Measurements from ENCODE around the gene CES3.

Gene CES3

DNA sequence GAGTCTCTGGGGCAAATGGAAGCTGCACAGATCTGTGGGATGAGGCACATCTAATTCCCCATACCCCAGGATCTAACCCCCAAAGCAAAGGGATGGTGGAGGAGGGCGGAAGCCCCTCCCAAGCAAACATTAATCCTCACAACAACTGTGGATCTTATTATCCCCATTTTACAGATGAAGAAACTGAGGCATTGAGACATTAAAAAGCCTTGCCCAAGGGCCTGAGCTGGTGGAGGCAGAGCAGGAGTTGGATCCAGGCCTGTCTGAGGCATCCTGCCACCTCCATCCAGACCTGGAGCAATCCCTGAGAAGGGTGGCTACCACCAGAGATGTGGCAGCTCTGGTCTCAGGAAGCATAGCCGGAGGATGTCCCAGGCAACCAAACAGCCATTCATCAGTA lies 50.2 kb downstream of the CES3 start:
- Histone ChIP-seq H4K20me1 (ENCODE audit: insufficient read depth, low read length) (no peaks in the 10 kb centered on the region), H3K27ac (ENCODE audit: low read length) (no peak overlapping the region), H3K4me2 (ENCODE audit: low read depth, low read length) (no peak overlapping the region), H3F3A (ENCODE audit: insufficient read depth, low read length) (no peaks in the 10 kb centered on the region), H3K4me1 (ENCODE audit: low read length) (no peaks in the 10 kb centered on the region), H2AFZ (ENCODE audit: low read length) (no peak overlapping the region), H3K27me3 (replicated peaks; ENCODE audit: insufficient read depth, low read length) (no peaks in the 10 kb centered on the region), H3K9ac (ENCODE audit: low read length) (no peak overlapping the region), H3K79me2 (ENCODE audit: low read length) (no peaks in the 10 kb centered on the region), H3K36me3 (replicated peaks; ENCODE audit: insufficient read depth, low read length) (no peaks in the 10 kb centered on the region), H3K9me2 (replicated peaks; ENCODE audit: insufficient read depth, low read length) (no peaks in the 10 kb centered on the region), H3K9me3 (replicated peaks; ENCODE audit: insufficient read depth, low read length) (no peaks in the 10 kb centered on the region), H3K4me3 (ENCODE audit: low read length) (no peak overlapping the region)
- DNase-seq = no peak
- TF ChIP-seq, protein P1, sequence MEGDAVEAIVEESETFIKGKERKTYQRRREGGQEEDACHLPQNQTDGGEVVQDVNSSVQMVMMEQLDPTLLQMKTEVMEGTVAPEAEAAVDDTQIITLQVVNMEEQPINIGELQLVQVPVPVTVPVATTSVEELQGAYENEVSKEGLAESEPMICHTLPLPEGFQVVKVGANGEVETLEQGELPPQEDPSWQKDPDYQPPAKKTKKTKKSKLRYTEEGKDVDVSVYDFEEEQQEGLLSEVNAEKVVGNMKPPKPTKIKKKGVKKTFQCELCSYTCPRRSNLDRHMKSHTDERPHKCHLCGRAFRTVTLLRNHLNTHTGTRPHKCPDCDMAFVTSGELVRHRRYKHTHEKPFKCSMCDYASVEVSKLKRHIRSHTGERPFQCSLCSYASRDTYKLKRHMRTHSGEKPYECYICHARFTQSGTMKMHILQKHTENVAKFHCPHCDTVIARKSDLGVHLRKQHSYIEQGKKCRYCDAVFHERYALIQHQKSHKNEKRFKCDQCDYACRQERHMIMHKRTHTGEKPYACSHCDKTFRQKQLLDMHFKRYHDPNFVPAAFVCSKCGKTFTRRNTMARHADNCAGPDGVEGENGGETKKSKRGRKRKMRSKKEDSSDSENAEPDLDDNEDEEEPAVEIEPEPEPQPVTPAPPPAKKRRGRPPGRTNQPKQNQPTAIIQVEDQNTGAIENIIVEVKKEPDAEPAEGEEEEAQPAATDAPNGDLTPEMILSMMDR (IDR thresholded peaks at IDR 0.05; ENCODE audit: low read length) = no peak
- no peak for TF ChIP-seq EZH2 (optimal IDR thresholded peaks at IDR 0.05; ENCODE audit: low read depth, low read length)
- TF ChIP-seq EZH2phosphoT487 (IDR thresholded peaks at IDR 0.05; ENCODE audit: low read length) = no peak

DNA sequence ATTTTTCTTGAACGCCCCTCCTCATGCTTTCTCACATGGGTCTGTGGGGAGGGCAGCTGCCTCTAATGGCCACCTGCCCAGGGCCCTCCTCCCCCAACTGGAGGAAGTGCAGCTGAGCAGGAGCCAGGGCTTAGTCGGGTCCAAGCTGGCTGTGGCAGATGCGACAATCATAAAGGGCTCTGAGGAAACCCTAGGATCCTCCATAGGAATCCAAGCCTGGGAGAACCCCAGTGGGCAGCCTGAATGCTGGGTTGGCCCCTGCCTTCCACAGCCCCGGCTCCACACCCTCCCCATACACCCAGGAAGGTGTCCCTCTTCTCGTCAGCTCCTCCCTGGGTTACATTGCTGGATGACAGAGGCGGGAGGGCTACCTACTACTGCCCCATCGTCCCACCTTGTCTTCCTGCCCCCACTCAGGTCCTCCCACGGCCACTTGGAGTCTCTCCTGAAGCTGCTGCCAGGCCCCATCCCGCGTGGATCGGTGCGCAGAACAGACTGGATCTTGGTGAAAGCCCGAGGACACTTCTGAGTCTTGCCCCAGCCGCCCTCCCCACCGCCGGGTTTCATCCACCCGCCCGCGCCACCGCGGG lies 52.3 kb downstream of the CES3 start:
- no peaks in the 10 kb centered on the region for H4K20me1 ChIP-seq (ENCODE audit: insufficient read depth, low read length)
- H3K4me1 ChIP-seq (ENCODE audit: low read length) = no peaks in the 10 kb centered on the region
- H3K79me2 ChIP-seq (ENCODE audit: low read length) = no peaks in the 10 kb centered on the region
- H3K9me2 ChIP-seq (replicated peaks; ENCODE audit: insufficient read depth, low read length) = no peaks in the 10 kb centered on the region
- H3K36me3 ChIP-seq (replicated peaks; ENCODE audit: insufficient read depth, low read length) = no peaks in the 10 kb centered on the region
- no peaks in the 10 kb centered on the region for H3K9me3 ChIP-seq (replicated peaks; ENCODE audit: insufficient read depth, low read length)
- H3K27ac ChIP-seq (ENCODE audit: low read length) = no peak overlapping the region
- H3K9ac ChIP-seq (ENCODE audit: low read length) = peak overlapping the region; percentile 30; the same call in 1 of the 2 replicates
- TF ChIP-seq EZH2 (optimal IDR thresholded peaks at IDR 0.05; ENCODE audit: low read depth, low read length) (no peak), EZH2phosphoT487 (IDR thresholded peaks at IDR 0.05; ENCODE audit: low read length) (no peak)
- TF ChIP-seq, protein P1 (IDR thresholded peaks at IDR 0.05; ENCODE audit: low read length) = no peak
- peak overlapping the region; percentile 80 for H2AFZ ChIP-seq (ENCODE audit: low read length)
- H3K4me3 ChIP-seq (ENCODE audit: low read length) = peak overlapping the region; percentile 56
- no peaks in the 10 kb centered on the region for H3F3A ChIP-seq (ENCODE audit: insufficient read depth, low read length)
- peak overlapping the region; percentile 90 for H3K4me2 ChIP-seq (ENCODE audit: low read depth, low read length)
- no peaks in the 10 kb centered on the region for H3K27me3 ChIP-seq (replicated peaks; ENCODE audit: insufficient read depth, low read length)
- no peak for DNase-seq

DNA sequence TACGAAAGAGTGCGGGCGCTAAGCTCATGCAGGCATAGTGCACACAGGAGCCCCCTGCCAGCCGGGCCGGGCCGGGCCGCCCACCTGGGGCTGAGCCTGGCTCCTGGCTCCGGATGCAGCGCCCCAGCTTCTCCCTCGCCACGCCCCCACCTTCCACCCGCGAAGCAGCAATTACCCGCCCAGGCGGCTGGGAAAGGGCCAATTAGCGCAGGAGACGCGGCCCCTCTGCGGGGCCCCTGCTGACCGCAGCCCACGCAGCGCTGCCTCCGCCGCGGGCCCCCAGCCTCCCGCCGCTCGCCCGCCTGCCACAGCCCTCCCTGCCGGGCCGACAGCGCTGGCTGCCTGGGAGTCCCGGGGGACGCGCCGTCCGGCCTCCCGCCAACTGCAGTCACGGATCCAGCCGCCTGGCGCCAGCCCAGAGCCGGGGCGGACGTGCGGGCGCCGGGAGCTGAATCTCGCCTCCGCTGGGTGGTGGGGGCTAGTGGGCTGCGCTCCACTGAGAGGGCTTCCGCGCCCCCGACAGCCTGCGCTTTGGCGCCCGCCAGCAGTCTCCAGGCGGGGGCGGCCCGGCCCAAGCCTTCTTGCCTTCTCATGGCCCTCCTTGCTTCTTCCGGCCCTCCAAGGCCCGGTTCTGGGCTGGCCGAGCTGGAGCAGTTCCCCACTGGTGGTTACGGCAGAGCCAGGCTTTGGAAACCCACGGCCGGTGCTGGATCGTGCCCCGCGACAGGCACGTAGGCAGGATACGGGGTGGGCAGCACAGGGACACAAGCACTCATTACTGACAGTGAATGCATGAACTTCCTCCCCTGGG lies 53.0 kb downstream of the CES3 start:
- Histone ChIP-seq H3K27me3 (replicated peaks; ENCODE audit: insufficient read depth, low read length) (no peaks in the 10 kb centered on the region), H3K9ac (ENCODE audit: low read length) (peak overlapping the region; percentile 49; the same call in 1 of the 2 replicates), H3K9me2 (replicated peaks; ENCODE audit: insufficient read depth, low read length) (no peaks in the 10 kb centered on the region), H3K4me1 (ENCODE audit: low read length) (no peaks in the 10 kb centered on the region), H3K27ac (ENCODE audit: low read length) (no peak overlapping the region), H2AFZ (ENCODE audit: low read length) (peak overlapping the region; percentile 87), H4K20me1 (ENCODE audit: insufficient read depth, low read length) (no peaks in the 10 kb centered on the region), H3K36me3 (replicated peaks; ENCODE audit: insufficient read depth, low read length) (no peaks in the 10 kb centered on the region), H3F3A (ENCODE audit: insufficient read depth, low read length) (no peaks in the 10 kb centered on the region), H3K4me2 (ENCODE audit: low read depth, low read length) (peak overlapping the region; percentile 90), H3K4me3 (ENCODE audit: low read length) (peak overlapping the region; percentile 56), H3K79me2 (ENCODE audit: low read length) (no peaks in the 10 kb centered on the region), H3K9me3 (replicated peaks; ENCODE audit: insufficient read depth, low read length) (no peaks in the 10 kb centered on the region)
- DNase-seq = peak; percentile 41
- TF ChIP-seq, protein P1 (IDR thresholded peaks at IDR 0.05; ENCODE audit: low read length) = peak; percentile 23; the same call in 1 of the 2 replicates
- TF ChIP-seq EZH2 (optimal IDR thresholded peaks at IDR 0.05; ENCODE audit: low read depth, low read length) = no peak
- TF ChIP-seq EZH2phosphoT487 (IDR thresholded peaks at IDR 0.05; ENCODE audit: low read length) = no peak

All from MM.1S (cell line).